ENCODE measurements around the gene LACTB. TPM values are rescaled to one million over a fixed set of nuclear protein-coding genes. Genes with fewer than 3 reads are reported as not detected.

Gene LACTB
- total and polyA plus RNA-seq, 2 of the 13 experiments (the other 11 are each of a cell fraction or from before 2014, with no cell fraction given), result 14.8 to 23.0 TPM

DNA sequence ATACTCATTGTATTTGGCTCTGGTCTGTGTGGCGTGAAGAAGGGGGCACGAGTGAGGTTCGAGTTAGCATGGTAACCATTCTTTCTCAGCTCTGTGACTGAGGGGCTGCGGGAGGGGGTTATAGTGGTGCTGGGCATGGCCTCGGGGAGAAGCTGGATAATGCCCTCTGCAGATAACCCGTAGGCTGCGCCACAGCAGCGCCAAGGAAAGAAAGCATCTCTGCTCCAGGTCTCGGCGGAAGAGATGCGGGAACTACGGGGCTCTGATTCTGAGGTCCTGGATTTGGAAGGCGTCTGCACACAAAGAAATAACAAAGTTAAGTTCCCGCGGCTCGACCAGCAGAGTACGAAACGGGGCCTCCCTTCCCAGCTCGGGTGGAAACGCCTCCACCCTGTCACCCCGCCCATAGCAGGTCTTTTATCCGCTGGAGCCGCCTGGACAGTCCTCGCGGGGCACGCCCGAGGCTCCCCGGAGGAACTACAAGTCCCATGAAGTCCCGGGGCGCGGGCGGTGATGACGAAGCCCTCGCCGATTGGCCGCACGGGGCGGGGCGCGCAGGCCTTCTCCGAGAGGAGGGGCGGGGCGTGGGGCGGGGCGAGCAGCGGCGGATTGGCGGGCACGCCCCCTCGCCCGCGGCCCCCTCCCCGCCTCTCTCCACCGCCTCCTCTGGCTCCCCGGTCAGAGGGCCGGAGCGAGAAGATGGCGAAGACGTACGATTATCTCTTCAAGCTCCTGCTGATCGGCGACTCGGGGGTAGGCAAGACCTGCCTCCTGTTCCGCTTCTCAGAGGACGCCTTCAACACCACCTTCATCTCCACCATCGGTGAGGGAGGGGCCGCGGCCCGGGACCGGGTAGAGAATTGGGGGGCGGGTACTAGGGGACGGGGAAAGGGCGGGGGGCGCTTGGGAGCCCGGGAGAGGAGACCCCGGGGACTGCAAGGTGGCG lies 67.5 kb downstream of the LACTB start, which contains the start of gene RAB8B (continued):
- TF ChIP-seq GABPA (IDR thresholded peaks at IDR 0.05; ENCODE audit: low read depth, low read length) (no peak), GABPA (CRISPR knock-in tag; IDR thresholded peaks at IDR 0.05; ENCODE audit: low read depth) (peak; percentile 44; the same call in 1 of the 2 replicates), NFIB (CRISPR knock-in tag; IDR thresholded peaks at IDR 0.05; ENCODE audit: borderline replicate concordance) (no peak), ZFP36L1 (CRISPR knock-in tag; IDR thresholded peaks at IDR 0.05) (no peak), PHF20 (CRISPR knock-in tag; IDR thresholded peaks at IDR 0.05) (no peak), POGZ (CRISPR knock-in tag; IDR thresholded peaks at IDR 0.05) (peak; percentile 57), TP53 (CRISPR knock-in tag; conservative IDR thresholded peaks at IDR 0.05) (no peak), STAG1 (CRISPR knock-in tag; IDR thresholded peaks at IDR 0.05) (no peak), YEATS4 (CRISPR knock-in tag; IDR thresholded peaks at IDR 0.05; ENCODE audit: borderline replicate concordance) (no peak), MXI1 (IDR thresholded peaks at IDR 0.05; ENCODE audit: borderline replicate concordance, low read depth, low read length) (peak; percentile 76; the same call in 1 of the 3 replicates), FOXC1 (CRISPR knock-in tag; IDR thresholded peaks at IDR 0.05; ENCODE audit: borderline replicate concordance) (no peak), ZNF619 (CRISPR knock-in tag; IDR thresholded peaks at IDR 0.05) (no peak), MAFG (CRISPR knock-in tag; IDR thresholded peaks at IDR 0.05) (no peak), HNF4A (CRISPR knock-in tag; IDR thresholded peaks at IDR 0.05) (no peak), RFX5 (IDR thresholded peaks at IDR 0.05; ENCODE audit: low read depth, low read length) (no peak), JDP2 (CRISPR knock-in tag; IDR thresholded peaks at IDR 0.05; ENCODE audit: borderline replicate concordance) (no peak), SAFB2 (CRISPR knock-in tag; IDR thresholded peaks at IDR 0.05; ENCODE audit: borderline replicate concordance, low read depth) (no peak), CSRNP1 (CRISPR knock-in tag; IDR thresholded peaks at IDR 0.05) (no peak), RXRB (CRISPR knock-in tag; IDR thresholded peaks at IDR 0.05; ENCODE audit: borderline replicate concordance) (no peak; the same call in 1 of the 2 replicates), ZNF441 (CRISPR knock-in tag; IDR thresholded peaks at IDR 0.05; ENCODE audit: borderline replicate concordance) (0 out of 2 replicates have a peak, but pooled peaks have one; percentile 42), ZBTB44 (CRISPR knock-in tag; IDR thresholded peaks at IDR 0.05) (no peak), ZNF44 (CRISPR knock-in tag; IDR thresholded peaks at IDR 0.05) (no peak), ZNF121 (CRISPR knock-in tag; IDR thresholded peaks at IDR 0.05) (no peak), ZEB1 (IDR thresholded peaks at IDR 0.05; ENCODE audit: insufficient replicate concordance, low read depth) (no peak), ZNF800 (CRISPR knock-in tag; IDR thresholded peaks at IDR 0.05) (no peak)
- TF ChIP-seq, protein P1, sequence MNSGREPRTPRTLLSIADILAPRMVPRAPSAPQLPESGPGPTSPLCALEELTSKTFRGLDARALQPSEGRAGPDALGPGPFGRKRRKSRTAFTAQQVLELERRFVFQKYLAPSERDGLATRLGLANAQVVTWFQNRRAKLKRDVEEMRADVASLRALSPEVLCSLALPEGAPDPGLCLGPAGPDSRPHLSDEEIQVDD (CRISPR knock-in tag; IDR thresholded peaks at IDR 0.05; ENCODE audit: borderline replicate concordance), result no peak

All from HepG2 (cell line).